HCT116 (cell line): Measurements from ENCODE around the gene KIF13A. TPM values are rescaled to one million over a fixed set of nuclear protein-coding genes. Genes with fewer than 3 reads are reported as not detected.

Experiments used
- ATAC-seq: fragments of 200-7000 bp; cut with Tn5 transposase; 2 replicates; pipeline ENCODE4 v1.9.1; 2020; ENCODE audit warnings: mild to moderate bottlenecking, moderate library complexity
- BruUV-seq: library from RNA; stranded (reverse); fragments of 400-500 nt; replicated peaks from 2 replicates; lab custom pipeline; 2021; lab: Mats Ljungman, UMichigan
- CTCF ChIA-PET: fragments of 300-600 bp; sonication (Branson Sonifier 250); formaldehyde crosslinking; loops from one replicate; lab custom pipeline; 2021; ENCODE audit warnings: antibody characterized with exemption; lab: Charles Lee
- POLR2A ChIA-PET: fragments of 300-600, 350-600 bp; sonication (Branson Sonifier 250); formaldehyde crosslinking; loops from one replicate; lab custom pipeline; 2021; ENCODE audit warnings: antibody characterized with exemption; lab: Charles Lee
- RAD21 ChIA-PET, 2 experiments: fragments of 300-600 bp; sonication (Branson Sonifier 250); formaldehyde crosslinking; loops; one replicate each; lab custom pipeline; 2023; ENCODE audit warnings: low total read pairs in 2 of 2; ENCODE audit not compliant: uncharacterized antibody in 2 of 2, unreplicated experiment in 2 of 2, low non-redundant PET in 1 of 2; lab: Charles Lee
- DNase-seq: peaks from one replicate; pipeline ENCODE4 v3.0.0-alpha.2; 2010; ENCODE audit warnings: low read depth, low spot score
- H2AFZ ChIP-seq: fragments of 200-600 bp; shearing (Covaris generic), sonication (generic); 2 replicates; pipeline ENCODE4 v1.6.1; 2017; ENCODE audit warnings: low read depth, mixed run types, mixed read lengths, antibody characterized with exemption, low read length; ENCODE audit not compliant: poor library complexity, severe bottlenecking
- H3K27ac ChIP-seq: 2 replicates; pipeline ENCODE4 v1.5.1; 2012; ENCODE audit warnings: low read depth, low read length
- H3K27me3 ChIP-seq: fragments of 200-600 bp; sonication (generic); 2 replicates; pipeline ENCODE4 v1.6.1; 2016; ENCODE audit warnings: mixed run types, low read length, mixed read lengths; ENCODE audit not compliant: insufficient read depth
- H3K36me3 ChIP-seq, 2 experiments: fragments of 200-500 bp in 1 of 2; fragments of 200-600 bp in 1 of 2; sonication (Bioruptor generic) in 1 of 2; sonication (generic) in 1 of 2; 2 replicates each; pipeline versions ENCODE4 v1.5.1 to v1.6.1; 2014 to 2016; ENCODE audit warnings: low read length in 2 of 2, inconsistent platforms in 1 of 2, mixed read lengths in 1 of 2, mixed run types in 1 of 2; ENCODE audit not compliant: insufficient read depth in 2 of 2, control insufficient read depth in 1 of 2
- H3K4me1 ChIP-seq, 2 experiments: fragments of 200-600 bp in 1 of 2; sonication (generic) in 1 of 2; 2 replicates each; pipeline versions ENCODE4 v1.5.1 to v1.6.1; 2012 to 2017; ENCODE audit warnings: low read length in 2 of 2, inconsistent platforms in 1 of 2, mild to moderate bottlenecking in 1 of 2, mixed read lengths in 1 of 2, mixed run types in 1 of 2, moderate library complexity in 1 of 2; ENCODE audit not compliant: insufficient read depth in 2 of 2, control insufficient read depth in 1 of 2
- H3K4me2 ChIP-seq: fragments of 200-600 bp; sonication (generic); 2 replicates; pipeline ENCODE4 v1.6.1; 2017; ENCODE audit warnings: mixed run types, low read length, mixed read lengths
- H3K4me3 ChIP-seq, 2 experiments: fragments of 200-600 bp in 1 of 2; sonication (generic) in 1 of 2; replicated peaks in 1 of 2; 2 replicates each; pipeline ENCODE4 v1.5.1; 2011 to 2016; ENCODE audit warnings: low read length in 2 of 2, control low read depth in 1 of 2, low read depth in 1 of 2, mild to moderate bottlenecking in 1 of 2, mixed read lengths in 1 of 2, mixed run types in 1 of 2
- H3K79me2 ChIP-seq: fragments of 200-600 bp; sonication (generic); 2 replicates; pipeline ENCODE4 v1.6.1; 2017; ENCODE audit warnings: mild to moderate bottlenecking, mixed run types, low read length, moderate library complexity, mixed read lengths; ENCODE audit not compliant: insufficient read depth
- H3K9ac ChIP-seq: fragments of 200-600 bp; sonication (generic); 2 replicates; pipeline ENCODE4 v1.6.1; 2016; ENCODE audit warnings: low read length, mixed read lengths
- H3K9me2 ChIP-seq: fragments of 200-600 bp; sonication (generic), shearing (Covaris generic); 2 replicates; pipeline ENCODE4 v1.6.1; 2017; ENCODE audit warnings: mixed run types, mild to moderate bottlenecking, moderate library complexity; ENCODE audit not compliant: insufficient read depth
- H3K9me3 ChIP-seq, 2 experiments: fragments of 200-500 bp in 1 of 2; fragments of 200-600 bp in 1 of 2; sonication (Bioruptor generic) in 1 of 2; sonication (generic) in 1 of 2; 2 replicates each; pipeline ENCODE4 v1.6.1; 2014 to 2017; ENCODE audit warnings: low read length in 2 of 2, mixed read lengths in 2 of 2, inconsistent platforms in 1 of 2, low read depth in 1 of 2, mild to moderate bottlenecking in 1 of 2, mixed run types in 1 of 2, moderate library complexity in 1 of 2; ENCODE audit not compliant: control insufficient read depth in 1 of 2, insufficient read depth in 1 of 2
- H4K20me1 ChIP-seq: fragments of 200-600 bp; sonication (generic), shearing (Covaris generic); 2 replicates; pipeline ENCODE4 v1.6.1; 2017; ENCODE audit warnings: mixed run types, mild to moderate bottlenecking, moderate library complexity; ENCODE audit not compliant: insufficient read depth
- SP1 ChIP-seq: IDR thresholded peaks from 2 replicates; pipeline ENCODE4 v1.6.1; 2012; ENCODE audit warnings: low read depth
- ZFX ChIP-seq: fragments of 450-650 bp; IDR thresholded peaks from 2 replicates; pipeline ENCODE4 v1.6.1; 2017
- ZNF274 ChIP-seq: fragments of 200-500 bp; sonication (Bioruptor generic); IDR thresholded peaks from 2 replicates; pipeline ENCODE4 v1.6.1; 2014; ENCODE audit warnings: mild to moderate bottlenecking, low read depth, low read length, inconsistent platforms
- intact Hi-C: fragments of 100-400 bp; cut with micrococcal nuclease; formaldehyde crosslinking; loops from 2 replicates; pipeline ENCODE4 v1.10.0; 2022
- total RNA-seq: library from RNA; stranded (reverse); gene quantifications from one replicate; pipeline ENCODE4 v1.2.1, GENCODE V29; 2021; ENCODE audit not compliant: unreplicated experiment
- TF ChIP-seq, protein P1 (sequence below): IDR thresholded peaks from 2 replicates; pipeline ENCODE4 v1.6.1; 2012; ENCODE audit warnings: low read depth
- TF ChIP-seq, protein P2 (sequence below), 3 experiments: fragments of 200-600 bp in 1 of 3; sonication (generic) in 1 of 3; IDR thresholded peaks in 2 of 3; conservative IDR thresholded peaks in 1 of 3; 2 replicates each; pipeline ENCODE4 v1.5.1; 2012 to 2017; ENCODE audit warnings: low read depth in 2 of 3, low read length in 2 of 3, antibody characterized with exemption in 1 of 3, borderline replicate concordance in 1 of 3, control low read depth in 1 of 3, mild to moderate bottlenecking in 1 of 3, mixed read lengths in 1 of 3, mixed run types in 1 of 3, moderate library complexity in 1 of 3; ENCODE audit not compliant: insufficient read depth in 1 of 3

The KIF13A gene
- total RNA-seq, 1 experiment from 2014 or later: 23.1 TPM

DNA sequence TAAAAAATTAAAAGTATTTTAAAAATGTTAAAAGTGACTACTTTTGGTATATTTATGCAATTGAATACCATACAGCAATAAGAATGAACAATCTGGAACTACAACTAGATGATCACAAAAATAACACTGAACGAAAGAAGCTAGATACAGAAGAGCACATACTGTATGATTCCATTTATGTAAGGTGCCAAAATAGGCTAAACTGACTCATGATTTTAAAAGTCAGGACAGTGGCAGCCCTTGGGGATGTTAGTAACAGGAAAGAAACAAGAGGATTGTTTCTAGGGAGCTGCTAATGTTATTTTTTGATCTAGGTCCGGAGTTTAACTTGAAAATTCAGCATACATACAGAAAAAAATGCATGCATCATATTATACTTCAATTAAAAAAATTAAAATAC is 42.3 kb downstream of the KIF13A start:
- H3K4me1 ChIP-seq: no peaks in the 10 kb centered on the region
- no peaks in the 10 kb centered on the region; the same call in 1 of the 2 replicates for H3K79me2 ChIP-seq
- no peak overlapping the region for H2AFZ ChIP-seq
- ChIA-PET RAD21 (no interaction called here), POLR2A (no interaction called here), CTCF (no interaction called here)
- TF ChIP-seq, protein P1, sequence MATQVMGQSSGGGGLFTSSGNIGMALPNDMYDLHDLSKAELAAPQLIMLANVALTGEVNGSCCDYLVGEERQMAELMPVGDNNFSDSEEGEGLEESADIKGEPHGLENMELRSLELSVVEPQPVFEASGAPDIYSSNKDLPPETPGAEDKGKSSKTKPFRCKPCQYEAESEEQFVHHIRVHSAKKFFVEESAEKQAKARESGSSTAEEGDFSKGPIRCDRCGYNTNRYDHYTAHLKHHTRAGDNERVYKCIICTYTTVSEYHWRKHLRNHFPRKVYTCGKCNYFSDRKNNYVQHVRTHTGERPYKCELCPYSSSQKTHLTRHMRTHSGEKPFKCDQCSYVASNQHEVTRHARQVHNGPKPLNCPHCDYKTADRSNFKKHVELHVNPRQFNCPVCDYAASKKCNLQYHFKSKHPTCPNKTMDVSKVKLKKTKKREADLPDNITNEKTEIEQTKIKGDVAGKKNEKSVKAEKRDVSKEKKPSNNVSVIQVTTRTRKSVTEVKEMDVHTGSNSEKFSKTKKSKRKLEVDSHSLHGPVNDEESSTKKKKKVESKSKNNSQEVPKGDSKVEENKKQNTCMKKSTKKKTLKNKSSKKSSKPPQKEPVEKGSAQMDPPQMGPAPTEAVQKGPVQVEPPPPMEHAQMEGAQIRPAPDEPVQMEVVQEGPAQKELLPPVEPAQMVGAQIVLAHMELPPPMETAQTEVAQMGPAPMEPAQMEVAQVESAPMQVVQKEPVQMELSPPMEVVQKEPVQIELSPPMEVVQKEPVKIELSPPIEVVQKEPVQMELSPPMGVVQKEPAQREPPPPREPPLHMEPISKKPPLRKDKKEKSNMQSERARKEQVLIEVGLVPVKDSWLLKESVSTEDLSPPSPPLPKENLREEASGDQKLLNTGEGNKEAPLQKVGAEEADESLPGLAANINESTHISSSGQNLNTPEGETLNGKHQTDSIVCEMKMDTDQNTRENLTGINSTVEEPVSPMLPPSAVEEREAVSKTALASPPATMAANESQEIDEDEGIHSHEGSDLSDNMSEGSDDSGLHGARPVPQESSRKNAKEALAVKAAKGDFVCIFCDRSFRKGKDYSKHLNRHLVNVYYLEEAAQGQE: no peak
- TF ChIP-seq ZNF274 (no peak), SP1 (no peak), ZFX (no peak)
- TF ChIP-seq, protein P2, sequence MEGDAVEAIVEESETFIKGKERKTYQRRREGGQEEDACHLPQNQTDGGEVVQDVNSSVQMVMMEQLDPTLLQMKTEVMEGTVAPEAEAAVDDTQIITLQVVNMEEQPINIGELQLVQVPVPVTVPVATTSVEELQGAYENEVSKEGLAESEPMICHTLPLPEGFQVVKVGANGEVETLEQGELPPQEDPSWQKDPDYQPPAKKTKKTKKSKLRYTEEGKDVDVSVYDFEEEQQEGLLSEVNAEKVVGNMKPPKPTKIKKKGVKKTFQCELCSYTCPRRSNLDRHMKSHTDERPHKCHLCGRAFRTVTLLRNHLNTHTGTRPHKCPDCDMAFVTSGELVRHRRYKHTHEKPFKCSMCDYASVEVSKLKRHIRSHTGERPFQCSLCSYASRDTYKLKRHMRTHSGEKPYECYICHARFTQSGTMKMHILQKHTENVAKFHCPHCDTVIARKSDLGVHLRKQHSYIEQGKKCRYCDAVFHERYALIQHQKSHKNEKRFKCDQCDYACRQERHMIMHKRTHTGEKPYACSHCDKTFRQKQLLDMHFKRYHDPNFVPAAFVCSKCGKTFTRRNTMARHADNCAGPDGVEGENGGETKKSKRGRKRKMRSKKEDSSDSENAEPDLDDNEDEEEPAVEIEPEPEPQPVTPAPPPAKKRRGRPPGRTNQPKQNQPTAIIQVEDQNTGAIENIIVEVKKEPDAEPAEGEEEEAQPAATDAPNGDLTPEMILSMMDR (IDR thresholded peaks at IDR 0.05 in 2 of 3, conservative IDR thresholded peaks at IDR 0.05 in 1 of 3; ENCODE audit: borderline replicate concordance in 1 of 3, insufficient read depth in 1 of 3, low read depth in 2 of 3, low read length in 2 of 3): no peak
- no peak overlapping the region for H3K27ac ChIP-seq
- H3K4me3 ChIP-seq: no peak overlapping the region
- no peak overlapping the region for H3K9ac ChIP-seq
- DNase-seq: no peak
- intact Hi-C loops: no loop called here
- no peaks in the 10 kb centered on the region for H3K9me3 ChIP-seq
- no TSS peak for BruUV-seq
- no peaks in the 10 kb centered on the region for H3K27me3 ChIP-seq
- no peaks in the 10 kb centered on the region for H4K20me1 ChIP-seq
- H3K9me2 ChIP-seq: no peaks in the 10 kb centered on the region
- H3K4me2 ChIP-seq: no peak overlapping the region
- no peak for ATAC-seq
- H3K36me3 ChIP-seq: no peaks in the 10 kb centered on the region
